ENCODE results near the gene C11orf68.
"Not testable (repeated sequence)": the region's sequence is repeated elsewhere in the genome, so short reads cannot be mapped to it uniquely, and the experiment has no call there.

The C11orf68 gene

DNA sequence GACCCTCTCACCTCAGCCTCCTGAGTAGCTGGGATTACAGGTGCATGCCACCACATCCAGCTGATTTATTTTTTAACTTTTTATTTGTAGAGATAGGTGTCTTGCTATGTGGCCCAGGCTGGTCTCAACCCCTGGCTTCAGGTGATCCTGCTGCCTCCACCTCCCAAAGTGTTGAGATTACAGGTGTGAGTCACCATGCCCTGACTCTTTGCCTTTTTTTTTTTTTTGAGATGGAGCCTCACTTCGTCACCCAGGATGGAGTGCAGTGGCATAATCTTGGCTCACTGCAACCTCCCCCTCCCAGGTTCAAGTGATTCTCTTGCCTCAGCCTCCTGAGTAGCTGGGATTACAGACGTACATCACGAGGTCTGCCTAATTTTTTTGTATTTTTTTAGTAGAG lies 32.8 kb upstream of the C11orf68 start:
- in situ Hi-C loops (cut with MboI; ENCODE audit: low sequenced_read_pairs); H3K27me3 ChIP-seq (ENCODE audit: low read depth); H3K9me3 ChIP-seq; H3K4me3 ChIP-seq; H3K36me3 ChIP-seq (replicated peaks); H3K4me1 ChIP-seq; DNase-seq (ENCODE audit: low spot score in 2 of 2): not testable (repeated sequence)

DNA sequence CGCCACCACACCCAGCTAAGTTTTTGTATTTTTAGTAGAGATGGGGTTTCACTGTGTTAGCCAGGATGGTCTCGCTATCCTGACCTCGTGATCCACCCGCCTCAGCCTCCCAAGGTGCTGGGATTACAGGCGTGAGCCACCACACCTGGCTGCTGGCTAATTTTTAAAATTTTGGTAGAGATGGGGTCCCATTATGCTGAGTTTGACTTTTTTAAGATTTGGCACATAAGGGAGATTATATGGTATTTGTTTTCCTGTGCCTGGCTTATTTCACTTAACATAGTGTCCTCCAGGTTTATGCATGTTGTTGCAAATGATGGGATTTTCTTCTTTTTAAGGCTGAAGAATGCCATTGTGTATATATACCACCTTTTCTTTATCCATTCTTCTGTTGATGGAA lies 31.8 kb upstream of the C11orf68 start:
- H3K4me3 ChIP-seq; in situ Hi-C loops (cut with MboI; ENCODE audit: low sequenced_read_pairs); DNase-seq (ENCODE audit: low spot score in 2 of 2); H3K27me3 ChIP-seq (ENCODE audit: low read depth); H3K9me3 ChIP-seq; H3K36me3 ChIP-seq (replicated peaks); H3K4me1 ChIP-seq: not testable (repeated sequence)

DNA sequence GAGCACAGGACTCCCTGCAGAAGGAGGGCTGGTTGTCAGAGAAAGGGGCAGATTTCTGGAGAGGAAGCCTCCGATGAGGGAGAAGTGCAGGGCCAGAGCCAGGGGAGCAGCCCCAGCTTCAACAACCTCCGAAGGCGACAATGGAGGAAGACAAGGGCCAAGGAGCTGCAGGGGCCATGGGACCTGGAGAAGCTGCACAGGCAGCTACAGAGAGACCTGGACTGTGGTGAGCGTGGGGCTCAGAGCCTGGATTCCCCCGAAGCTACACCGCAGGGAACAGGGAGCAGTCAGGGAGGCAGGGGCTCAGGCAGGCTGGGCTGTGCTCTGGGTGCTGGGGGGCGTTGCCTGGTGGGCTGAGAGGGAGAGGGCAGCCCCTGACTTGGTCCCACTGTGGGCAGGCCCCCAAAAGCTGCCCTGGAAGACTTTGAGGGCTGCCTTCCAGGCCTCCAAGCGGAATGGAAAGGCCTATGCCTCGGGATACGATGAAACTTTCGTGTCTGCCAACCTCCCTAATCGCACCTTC lies 28.8 kb upstream of the C11orf68 start:
- no peak overlapping the region for H3K4me3 ChIP-seq
- no peaks in the 10 kb centered on the region for H3K27me3 ChIP-seq (ENCODE audit: low read depth)
- in situ Hi-C loops (cut with MboI; ENCODE audit: low sequenced_read_pairs) = no loop called here
- H3K4me1 ChIP-seq = no peaks in the 10 kb centered on the region
- no peak for DNase-seq (ENCODE audit: low spot score in 2 of 2)
- no peaks in the 10 kb centered on the region for H3K9me3 ChIP-seq
- no peaks in the 10 kb centered on the region for H3K36me3 ChIP-seq (replicated peaks)

DNA sequence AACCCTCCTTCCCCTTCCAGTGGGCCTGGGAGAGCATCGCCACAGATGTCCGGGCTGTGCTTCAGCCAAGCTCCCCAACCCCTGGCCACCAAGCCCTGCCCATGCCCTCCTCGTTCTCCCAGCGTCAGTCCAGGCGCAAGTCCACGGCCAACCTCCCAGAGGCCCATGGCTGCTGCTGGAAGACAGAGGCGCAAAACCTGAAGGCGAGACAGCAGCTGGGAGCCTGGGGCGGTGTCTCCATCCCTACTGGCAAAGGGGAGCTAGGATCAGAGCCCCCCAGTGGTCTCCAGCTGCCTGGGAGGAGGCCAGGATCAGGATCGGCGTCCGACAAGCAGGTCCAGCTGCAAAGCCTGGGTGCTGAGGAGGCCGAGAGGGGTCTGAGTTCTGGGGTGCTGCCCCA lies 28.3 kb upstream of the C11orf68 start:
- Histone ChIP-seq H3K36me3 (replicated peaks) (no peaks in the 10 kb centered on the region), H3K4me1 (no peaks in the 10 kb centered on the region), H3K27me3 (ENCODE audit: low read depth) (no peaks in the 10 kb centered on the region), H3K9me3 (no peaks in the 10 kb centered on the region), H3K4me3 (no peak overlapping the region)
- no peak for DNase-seq (ENCODE audit: low spot score in 2 of 2)
- in situ Hi-C loops (cut with MboI; ENCODE audit: low sequenced_read_pairs) = no loop called here

DNA sequence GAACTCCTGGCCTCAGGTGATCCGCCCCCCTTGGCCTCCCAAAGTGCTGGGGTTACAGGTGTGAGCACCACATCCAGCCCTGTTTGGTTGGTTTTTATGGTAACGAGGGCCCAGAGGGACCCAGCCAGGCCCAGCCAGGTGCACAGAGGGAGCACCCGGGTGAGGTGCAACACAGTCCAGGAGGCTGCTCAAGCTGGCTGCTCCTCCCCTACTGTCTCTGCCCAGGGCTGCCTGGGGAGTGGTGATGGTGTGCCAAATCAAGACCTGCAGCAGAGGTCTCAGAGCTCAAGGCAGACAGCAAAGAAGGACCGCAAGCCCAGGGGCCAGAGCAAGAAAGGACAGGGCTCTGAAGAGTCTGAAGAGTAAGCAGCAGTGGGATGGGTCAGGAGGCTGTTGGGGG lies 27.8 kb upstream of the C11orf68 start:
- no peaks in the 10 kb centered on the region for H3K4me1 ChIP-seq
- no peak for DNase-seq (ENCODE audit: low spot score in 2 of 2)
- in situ Hi-C loops (cut with MboI; ENCODE audit: low sequenced_read_pairs) = no loop called here

DNA sequence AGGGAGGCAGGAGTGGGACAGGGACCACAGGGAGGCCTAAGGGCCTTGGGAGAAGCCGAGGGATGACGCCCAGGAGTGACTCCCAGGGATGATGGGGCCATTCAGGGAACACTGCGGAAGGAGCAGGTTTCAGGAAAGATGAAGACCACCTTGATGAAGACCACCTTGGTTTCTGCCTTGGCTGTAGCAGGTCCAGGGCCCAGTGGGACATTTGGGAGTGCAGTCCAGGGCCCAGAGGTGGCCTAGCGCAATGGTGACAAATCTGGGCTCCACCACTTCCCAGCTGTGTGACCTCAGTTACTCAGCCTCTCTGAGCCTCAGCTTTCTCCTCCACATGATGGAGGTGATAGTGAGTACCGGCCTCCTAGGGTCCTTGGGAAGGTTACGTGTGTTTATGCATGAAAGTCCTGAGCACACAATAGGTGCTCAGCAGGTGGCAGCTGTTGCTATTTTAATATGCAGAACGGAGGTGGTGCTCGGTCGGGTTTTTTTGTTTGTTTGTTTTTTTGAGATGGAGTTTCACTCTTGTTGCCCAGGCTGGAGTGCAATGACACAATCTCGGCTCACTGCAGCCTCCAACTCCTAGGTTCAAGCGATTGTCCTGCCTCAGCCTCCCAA lies 27.2 kb upstream of the C11orf68 start:
- H3K27me3 ChIP-seq (ENCODE audit: low read depth) = no peaks in the 10 kb centered on the region
- DNase-seq (ENCODE audit: low spot score in 2 of 2) = no peak
- H3K9me3 ChIP-seq = no peaks in the 10 kb centered on the region
- H3K4me3 ChIP-seq = no peak overlapping the region
- no peaks in the 10 kb centered on the region for H3K36me3 ChIP-seq (replicated peaks)
- no peaks in the 10 kb centered on the region for H3K4me1 ChIP-seq
- in situ Hi-C loops (cut with MboI; ENCODE audit: low sequenced_read_pairs) = no loop called here

More for the DNA sequence above, 27.8 kb upstream of the C11orf68 start:
- Histone ChIP-seq H3K27me3 (ENCODE audit: low read depth) (no peaks in the 10 kb centered on the region), H3K4me3 (no peak overlapping the region), H3K36me3 (replicated peaks) (no peaks in the 10 kb centered on the region), H3K9me3 (no peaks in the 10 kb centered on the region)

DNA sequence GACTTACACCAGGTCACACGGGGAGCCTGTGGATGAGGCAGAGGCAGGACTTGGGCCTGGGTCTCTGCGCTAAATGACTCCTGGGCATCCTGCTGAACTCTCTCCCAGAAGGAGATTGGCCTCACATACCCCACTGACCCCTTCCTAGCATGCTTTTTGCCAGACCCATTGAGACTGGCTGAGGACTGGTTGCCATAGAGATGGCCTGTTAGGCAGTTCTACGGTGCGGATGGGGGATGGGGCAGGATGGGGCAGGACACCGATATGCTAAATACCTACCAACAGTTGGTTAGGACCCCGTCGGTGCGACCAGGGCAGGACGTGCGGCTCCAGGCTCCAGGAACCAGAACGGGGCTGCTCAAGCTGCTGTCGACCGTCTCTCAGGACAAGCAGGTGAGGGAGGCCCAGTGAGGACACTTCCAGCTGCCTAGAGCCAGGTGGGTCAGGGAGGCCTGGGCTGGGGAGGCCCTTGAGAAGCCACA lies 26.6 kb upstream of the C11orf68 start, which contains the start of gene TSGA10IP:
Gene TSGA10IP, plus strand, starts transcription at position 51 of the 482 bp plus-strand sequence. Its CDS starts 196 bp downstream, at position 247.
- Histone ChIP-seq H3K4me3 (no peak within 1 kb of the TSS), H3K9me3 (no peaks in the 10 kb centered on the region), H3K36me3 (replicated peaks) (no peaks in the 10 kb centered on the region), H3K27me3 (ENCODE audit: low read depth) (no peaks in the 10 kb centered on the region), H3K4me1 (no peaks in the 10 kb centered on the region)
- in situ Hi-C loops (cut with MboI; ENCODE audit: low sequenced_read_pairs) = no loop called here
- DNase-seq (ENCODE audit: low spot score in 2 of 2) = no peak

DNA sequence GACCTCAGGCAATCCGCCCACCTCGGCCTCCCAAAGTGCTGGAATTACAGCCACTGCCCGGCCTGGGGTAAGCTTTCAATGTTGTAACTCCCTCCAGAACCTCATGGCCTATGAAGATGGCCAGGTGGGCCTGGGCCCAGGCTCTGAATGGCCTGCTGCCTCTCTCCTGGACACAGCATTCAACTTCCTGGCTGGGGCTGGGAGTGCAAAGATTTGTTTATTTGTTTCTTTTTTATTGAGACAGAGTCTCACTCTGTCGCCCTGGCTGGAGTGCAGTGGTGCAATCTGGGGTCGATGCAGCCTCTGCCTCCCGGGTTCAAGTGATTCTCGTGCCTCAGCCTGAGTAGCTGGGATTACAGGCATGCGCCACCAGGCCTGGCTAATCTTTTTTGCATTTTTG lies 25.9 kb upstream of the C11orf68 start:
- Histone ChIP-seq H3K9me3 (no peaks in the 10 kb centered on the region), H3K36me3 (replicated peaks) (no peaks in the 10 kb centered on the region), H3K4me1 (no peaks in the 10 kb centered on the region), H3K4me3 (no peak overlapping the region), H3K27me3 (ENCODE audit: low read depth) (no peaks in the 10 kb centered on the region)
- in situ Hi-C loops (cut with MboI; ENCODE audit: low sequenced_read_pairs) = no loop called here
- DNase-seq (ENCODE audit: low spot score in 2 of 2) = no peak

DNA sequence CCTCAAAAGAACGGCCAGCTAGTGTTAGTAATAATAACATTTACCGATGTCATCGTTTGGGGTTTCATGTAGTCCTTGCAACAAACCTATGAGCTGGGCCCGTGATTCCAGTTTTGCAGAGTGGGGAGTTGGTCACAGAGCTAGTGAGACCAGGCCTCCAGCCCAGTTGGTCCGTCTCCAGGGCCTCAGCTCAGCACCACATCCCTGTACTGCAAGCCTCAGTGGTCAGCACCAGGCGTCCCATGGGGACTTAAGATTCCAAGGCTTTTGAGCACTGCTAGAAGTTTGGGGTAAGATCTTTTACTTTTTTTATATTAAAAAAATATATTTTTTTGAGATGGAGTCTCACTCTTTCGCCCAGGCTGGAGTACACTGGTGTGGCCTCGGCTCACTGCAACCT lies 25.3 kb upstream of the C11orf68 start:
- no peaks in the 10 kb centered on the region for H3K9me3 ChIP-seq
- in situ Hi-C loops (cut with MboI; ENCODE audit: low sequenced_read_pairs) = no loop called here
- no peaks in the 10 kb centered on the region for H3K4me1 ChIP-seq
- DNase-seq (ENCODE audit: low spot score in 2 of 2) = no peak
- H3K4me3 ChIP-seq = no peak overlapping the region
- no peaks in the 10 kb centered on the region for H3K36me3 ChIP-seq (replicated peaks)
- no peaks in the 10 kb centered on the region for H3K27me3 ChIP-seq (ENCODE audit: low read depth)

DNA sequence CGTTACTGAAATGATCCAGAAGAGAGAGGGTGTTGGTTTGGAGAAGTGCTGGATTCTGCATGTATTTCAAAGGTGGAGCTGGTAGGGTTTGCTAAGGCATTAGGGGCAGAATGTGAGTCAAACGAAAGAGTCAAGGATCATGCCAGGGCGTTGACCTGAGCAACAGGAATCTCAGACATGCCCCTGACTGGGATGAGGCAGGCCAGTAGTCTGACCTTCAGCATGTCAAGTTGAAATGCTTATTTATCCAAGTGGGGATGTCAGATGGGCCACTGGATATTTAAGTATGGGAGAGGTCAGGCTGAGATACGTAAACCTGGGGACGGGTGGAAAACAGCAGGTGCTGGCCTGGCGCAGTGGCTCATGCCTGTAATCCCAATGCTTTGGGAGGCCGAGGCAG lies 23.7 kb upstream of the C11orf68 start:
- DNase-seq (ENCODE audit: low spot score in 2 of 2) = no peak
- Histone ChIP-seq H3K27me3 (ENCODE audit: low read depth) (no peaks in the 10 kb centered on the region), H3K36me3 (replicated peaks) (no peaks in the 10 kb centered on the region), H3K4me1 (no peaks in the 10 kb centered on the region), H3K4me3 (no peak overlapping the region), H3K9me3 (no peaks in the 10 kb centered on the region)
- in situ Hi-C loops (cut with MboI; ENCODE audit: low sequenced_read_pairs) = no loop called here

DNA sequence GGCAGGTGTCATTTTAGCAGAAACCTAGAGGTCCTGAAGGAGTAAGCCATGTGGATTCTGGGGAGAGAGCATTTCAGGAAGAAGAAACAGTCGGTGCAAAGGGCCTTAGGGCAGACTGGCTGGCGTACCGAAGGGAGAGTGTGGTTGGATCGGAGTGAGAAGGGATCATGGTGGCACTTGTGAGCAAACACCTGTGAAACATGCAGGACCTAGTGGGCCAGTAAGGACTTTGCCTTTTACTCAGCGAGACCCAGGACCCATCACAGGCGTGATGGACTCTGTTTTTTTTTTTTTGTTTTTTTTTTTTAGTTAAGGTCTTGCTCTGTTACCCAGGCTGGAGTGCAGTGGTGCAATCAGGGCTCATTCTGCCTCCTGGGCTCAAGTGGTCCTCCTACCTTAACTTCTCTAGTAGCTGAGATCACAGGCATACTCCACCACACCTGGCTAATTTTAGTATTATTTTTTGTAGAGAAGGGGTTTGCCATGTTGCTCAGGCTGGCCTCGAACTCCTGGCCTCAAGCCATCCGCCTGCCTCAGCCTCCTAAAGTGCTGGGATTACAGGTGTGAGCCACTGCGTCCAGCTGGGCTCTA lies 23.0 kb upstream of the C11orf68 start:
- no peak for DNase-seq (ENCODE audit: low spot score in 2 of 2)
- Histone ChIP-seq H3K9me3 (no peaks in the 10 kb centered on the region), H3K4me1 (no peaks in the 10 kb centered on the region; the same call in 1 of the 2 replicates), H3K4me3 (no peak overlapping the region), H3K27me3 (ENCODE audit: low read depth) (no peaks in the 10 kb centered on the region), H3K36me3 (replicated peaks) (no peaks in the 10 kb centered on the region)
- in situ Hi-C loops (cut with MboI; ENCODE audit: low sequenced_read_pairs) = no loop called here

DNA sequence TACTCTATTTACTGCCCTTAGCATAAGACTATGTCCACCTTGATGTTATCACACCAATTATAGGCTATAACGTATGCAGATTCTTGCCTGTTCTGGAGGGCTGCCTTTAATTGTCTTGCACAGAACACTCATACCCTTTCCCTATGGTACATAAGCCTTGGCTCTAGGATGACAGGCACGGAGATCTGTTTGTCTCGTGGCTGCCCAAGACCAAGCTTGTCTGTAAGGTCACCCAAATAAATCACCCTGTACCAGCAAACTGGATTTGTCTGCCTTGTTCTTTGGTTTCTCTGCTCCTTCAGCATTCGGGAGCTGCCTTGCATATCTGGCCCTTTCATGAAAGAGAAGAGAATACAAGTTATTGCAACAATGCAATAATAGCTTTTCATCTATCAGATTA lies 18.9 kb upstream of the C11orf68 start:
- Histone ChIP-seq H3K36me3 (replicated peaks) (no peaks in the 10 kb centered on the region), H3K4me3 (no peak overlapping the region), H3K27me3 (ENCODE audit: low read depth) (no peaks in the 10 kb centered on the region), H3K4me1 (no peaks in the 10 kb centered on the region; the same call in 1 of the 2 replicates), H3K9me3 (no peaks in the 10 kb centered on the region)
- no peak for DNase-seq (ENCODE audit: low spot score in 2 of 2)
- in situ Hi-C loops (cut with MboI; ENCODE audit: low sequenced_read_pairs) = no loop called here

DNA sequence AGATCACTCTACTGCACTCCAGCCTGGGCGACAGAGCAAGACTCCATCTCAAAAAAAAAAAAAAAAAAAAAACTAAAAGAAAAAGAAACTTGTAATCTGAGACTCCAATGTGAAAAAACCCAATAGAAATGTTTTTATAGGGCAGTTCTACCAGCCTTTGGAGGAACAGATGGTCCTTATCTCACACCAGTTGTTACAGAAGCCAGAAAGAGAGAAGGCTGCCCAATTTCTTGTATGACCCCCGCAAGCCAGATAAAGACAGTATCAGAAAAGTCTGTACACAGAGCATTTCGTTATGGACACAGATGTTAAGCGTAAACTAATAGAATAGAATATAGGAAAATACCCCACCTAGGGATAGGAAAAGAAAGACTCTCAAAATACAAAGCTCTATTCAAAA lies 15.2 kb upstream of the C11orf68 start:
- in situ Hi-C loops (cut with MboI; ENCODE audit: low sequenced_read_pairs) = no loop called here
- Histone ChIP-seq H3K27me3 (ENCODE audit: low read depth) (no peaks in the 10 kb centered on the region), H3K4me3 (no peak overlapping the region), H3K36me3 (replicated peaks) (no peaks in the 10 kb centered on the region), H3K4me1 (no peaks in the 10 kb centered on the region; the same call in 1 of the 2 replicates), H3K9me3 (no peaks in the 10 kb centered on the region)
- DNase-seq (ENCODE audit: low spot score in 2 of 2) = no peak

DNA sequence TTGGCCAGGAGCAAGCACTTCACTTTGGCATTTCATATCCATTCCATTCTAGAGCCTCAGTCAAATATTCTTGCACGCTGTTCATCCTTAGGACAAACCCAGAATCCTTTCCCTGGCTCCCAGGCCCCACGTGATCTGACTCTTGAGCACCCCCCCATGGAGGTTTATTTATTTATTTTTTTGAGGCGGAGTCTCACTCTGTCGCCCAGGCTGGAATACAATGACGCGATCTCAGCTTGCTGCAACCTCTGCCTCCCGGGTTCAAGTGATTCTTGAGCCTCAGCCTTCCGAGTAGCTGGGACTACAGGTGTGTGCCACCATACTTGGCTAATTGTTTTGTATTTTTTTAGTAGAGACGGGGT lies 13.7 kb upstream of the C11orf68 start:
- Histone ChIP-seq H3K9me3 (no peaks in the 10 kb centered on the region), H3K4me3 (no peak overlapping the region), H3K36me3 (replicated peaks) (no peaks in the 10 kb centered on the region), H3K27me3 (ENCODE audit: low read depth) (no peaks in the 10 kb centered on the region), H3K4me1 (no peaks in the 10 kb centered on the region; the same call in 1 of the 2 replicates)
- DNase-seq (ENCODE audit: low spot score in 2 of 2) = peak in 1 of 2 experiments; percentile 59
- in situ Hi-C loops (cut with MboI; ENCODE audit: low sequenced_read_pairs) = no loop called here
